Tibial artery (tissue), 4 donors: ENCODE data around the gene EWSR1.

Source experiments
- DNase-seq, 2 donors: peaks; one replicate each; pipeline ENCODE4 v3.0.0-alpha.2; 2019
- H3K27ac ChIP-seq, 2 donors: fragments of 200-600 bp; sonication (generic) in 1 of 2; 1 replicate in 1 of 2; 2 replicates in 1 of 2; pipeline ENCODE4 v1.5.1; 2018 to 2019; ENCODE audit warnings: mild to moderate bottlenecking in 1 of 2
- H3K27me3 ChIP-seq, 2 donors: fragments of 200-600 bp; sonication (generic) in 1 of 2; one replicate each; pipeline versions ENCODE4 v1.5.1 to v1.6.0; 2016 to 2019
- H3K36me3 ChIP-seq, 3 donors: fragments of 200-600 bp; sonication (generic) in 2 of 3; one replicate each; pipeline ENCODE4 v1.5.1; 2016 to 2019; ENCODE audit warnings: mild to moderate bottlenecking in 2 of 3
- H3K4me1 ChIP-seq, 4 donors: fragments of 200-600 bp; sonication (generic) in 2 of 4; 1 replicate in 3 of 4; 2 replicates in 1 of 4; pipeline ENCODE4 v1.5.1; 2016 to 2019
- H3K4me3 ChIP-seq, 2 donors: fragments of 200-600 bp; sonication (generic) in 1 of 2; 1 replicate in 1 of 2; 2 replicates in 1 of 2; pipeline ENCODE4 v1.5.1; 2018 to 2019; ENCODE audit warnings: mild to moderate bottlenecking in 2 of 2
- H3K9me3 ChIP-seq, 3 donors: fragments of 200-600 bp; sonication (generic) in 1 of 3; one replicate each; pipeline ENCODE4 v1.5.1; 2016 to 2019
- CTCF ChIP-seq, 2 experiments: fragments of 200-600 bp in 1 of 2; fragments of 450-650 bp in 1 of 2; IDR thresholded peaks; one replicate each; pipeline ENCODE4 v1.5.1; 2017 to 2019; ENCODE audit warnings: antibody characterized with exemption in 2 of 2, mild to moderate bottlenecking in 1 of 2, moderate library complexity in 1 of 2
- intact Hi-C: fragments of 100-400 bp; cut with DNase I; formaldehyde crosslinking; loops from one replicate; pipeline ENCODE4 v1.15.0; 2023; ENCODE audit warnings: low total_unique reads

The EWSR1 gene

GRCh38 chr22:29337631-29338284 lies 69.7 kb downstream of the EWSR1 start:
- Histone ChIP-seq H3K27ac (no peak overlapping the region), H3K4me1 (peaks cover 0 to 10% (median 0%) of the 10 kb centered on the region in 4 donors), H3K9me3 (no peaks in the 10 kb centered on the region), H3K4me3 (no peak overlapping the region), H3K36me3 (peaks cover 56 to 100% (median 97%) of the 10 kb centered on the region in 3 donors), H3K27me3 (no peaks in the 10 kb centered on the region)
- intact Hi-C loops: no loop called here
- TF ChIP-seq CTCF (IDR thresholded peaks at IDR 0.05): no peak
- DNase-seq: no peak

- DNase-seq: no peak
- intact Hi-C loops: no loop called here
- no peak for TF ChIP-seq CTCF (IDR thresholded peaks at IDR 0.05)
- Histone ChIP-seq H3K36me3 (peaks cover 58 to 100% (median 98%) of the 10 kb centered on the region in 3 donors), H3K27ac (no peak overlapping the region), H3K4me1 (peaks cover 0 to 16% (median 0%) of the 10 kb centered on the region in 4 donors), H3K9me3 (no peaks in the 10 kb centered on the region), H3K27me3 (no peaks in the 10 kb centered on the region), H3K4me3 (no peak overlapping the region)
Measured at GRCh38 chr22:29338398-29338797, 70.3 kb downstream of the EWSR1 start.

GRCh38 chr22:29339381-29340235 lies 71.5 kb downstream of the EWSR1 start:
- H3K27me3 ChIP-seq: no peaks in the 10 kb centered on the region
- no peak overlapping the region for H3K27ac ChIP-seq
- H3K36me3 ChIP-seq: peaks cover 58 to 98% (median 88%) of the 10 kb centered on the region in 3 donors
- no peak for TF ChIP-seq CTCF (IDR thresholded peaks at IDR 0.05)
- intact Hi-C loops: no loop called here
- no peak overlapping the region for H3K4me3 ChIP-seq
- no peak for DNase-seq
- H3K9me3 ChIP-seq: no peaks in the 10 kb centered on the region
- peaks cover 0 to 16% (median 0%) of the 10 kb centered on the region in 4 donors for H3K4me1 ChIP-seq

GRCh38 chr22:29340566-29340965 lies 72.5 kb downstream of the EWSR1 start:
- TF ChIP-seq CTCF (IDR thresholded peaks at IDR 0.05): no peak
- H3K9me3 ChIP-seq: no peaks in the 10 kb centered on the region
- DNase-seq: no peak
- H3K36me3 ChIP-seq: peaks cover 58 to 93% (median 85%) of the 10 kb centered on the region in 3 donors
- intact Hi-C loops: no loop called here
- H3K4me1 ChIP-seq: peaks cover 0 to 16% (median 0%) of the 10 kb centered on the region in 4 donors
- no peak overlapping the region for H3K4me3 ChIP-seq
- no peak overlapping the region for H3K27ac ChIP-seq
- H3K27me3 ChIP-seq: no peaks in the 10 kb centered on the region

GRCh38 chr22:29341056-29341848 lies 73.2 kb downstream of the EWSR1 start:
- intact Hi-C loops: no loop called here
- Histone ChIP-seq H3K4me1 (peaks cover 0 to 12% (median 0%) of the 10 kb centered on the region in 4 donors), H3K27me3 (no peaks in the 10 kb centered on the region), H3K27ac (no peak overlapping the region), H3K9me3 (no peaks in the 10 kb centered on the region), H3K36me3 (peaks cover 57 to 93% (median 84%) of the 10 kb centered on the region in 3 donors), H3K4me3 (no peak overlapping the region)
- TF ChIP-seq CTCF (IDR thresholded peaks at IDR 0.05): no peak
- DNase-seq: no peak
